HG03196 (cell line): ENCODE results near the gene GINS1.
"Not testable (repeated sequence)": the region's sequence is repeated elsewhere in the genome, so short reads cannot be mapped to it uniquely, and the experiment has no call there.

Experiments
- ATAC-seq: cut with Tn5 transposase; IDR thresholded peaks from one replicate; pipeline ENCODE4 v1.9.1; 2021; ENCODE audit not compliant: unreplicated experiment

The GINS1 gene

GRCh38 chr20:25473297-25473696, 65.8 kb downstream of the GINS1 start:
- not testable (repeated sequence) for ATAC-seq

- ATAC-seq, result no peak
Measured at GRCh38 chr20:25476106-25477013, 68.9 kb downstream of the GINS1 start.

GRCh38 chr20:25477014-25477882, 69.8 kb downstream of the GINS1 start:
- ATAC-seq, result no peak

GRCh38 chr20:25478889-25479568, 71.6 kb downstream of the GINS1 start:
- no peak for ATAC-seq

- no peak for ATAC-seq
Measured at GRCh38 chr20:25479638-25480037, 72.2 kb downstream of the GINS1 start.

GRCh38 chr20:25480156-25480555, 72.7 kb downstream of the GINS1 start:
- ATAC-seq, result no peak

- ATAC-seq, result no peak
Measured at GRCh38 chr20:25480797-25481196, 73.3 kb downstream of the GINS1 start.

- ATAC-seq, result no peak
Measured at GRCh38 chr20:25481235-25481917, 73.9 kb downstream of the GINS1 start.

GRCh38 chr20:25481918-25482253, 74.4 kb downstream of the GINS1 start:
- no peak for ATAC-seq

GRCh38 chr20:25483431-25484132, 76.1 kb downstream of the GINS1 start:
- no peak for ATAC-seq

GRCh38 chr20:25484224-25484846, 76.9 kb downstream of the GINS1 start:
- no peak for ATAC-seq

GRCh38 chr20:25484911-25485511, 77.5 kb downstream of the GINS1 start:
- ATAC-seq, result no peak

GRCh38 chr20:25485872-25486271, 78.4 kb downstream of the GINS1 start:
- ATAC-seq, result no peak

GRCh38 chr20:25486377-25486776, 78.9 kb downstream of the GINS1 start:
- ATAC-seq, result no peak

- ATAC-seq, result no peak
Measured at GRCh38 chr20:25487306-25487705, 79.8 kb downstream of the GINS1 start.

- no peak for ATAC-seq
Measured at GRCh38 chr20:25487975-25488374, 80.5 kb downstream of the GINS1 start.

GRCh38 chr20:25489221-25489871, 81.9 kb downstream of the GINS1 start:
- ATAC-seq, result no peak

GRCh38 chr20:25490656-25491445, 83.4 kb downstream of the GINS1 start:
- no peak for ATAC-seq
